Thoracic aorta (tissue), 2 donors: ENCODE measurements around the gene SLC25A10. TPM values are rescaled to one million over a fixed set of nuclear protein-coding genes. Genes with fewer than 3 reads are reported as not detected.

Experiments used
- ATAC-seq: fragments of 150-250 bp; one replicate; pipeline ENCODE4 v1.8.0; 2017; ENCODE audit warnings: low read depth; ENCODE audit not compliant: insufficient number of reproducible peaks, low FRiP score
- DNase-seq: peaks from one replicate; pipeline ENCODE4 v3.0.0-alpha.2; 2020; ENCODE audit warnings: low spot score
- H3K27ac ChIP-seq, 2 donors: fragments of 200-600 bp; sonication (generic); 1 replicate in 1 of 2; 2 replicates in 1 of 2; pipeline ENCODE4 v1.5.1; 2016; ENCODE audit warnings: mild to moderate bottlenecking in 2 of 2, moderate library complexity in 2 of 2
- H3K27me3 ChIP-seq: fragments of 200-600 bp; sonication (generic); replicated peaks from 2 replicates; pipeline ENCODE4 v1.6.0; 2016; ENCODE audit warnings: mild to moderate bottlenecking; ENCODE audit not compliant: insufficient read depth
- H3K36me3 ChIP-seq: fragments of 200-600 bp; sonication (generic); one replicate; pipeline ENCODE4 v1.5.1; 2016
- H3K4me1 ChIP-seq, 2 donors: fragments of 200-600 bp; sonication (generic); 1 replicate in 1 of 2; 2 replicates in 1 of 2; pipeline versions ENCODE4 v1.5.1 to v1.6.0; 2016; ENCODE audit warnings: low read depth in 2 of 2, mild to moderate bottlenecking in 1 of 2; ENCODE audit not compliant: control insufficient read depth in 1 of 2
- H3K4me3 ChIP-seq: fragments of 200-600 bp; sonication (generic); 2 replicates; pipeline ENCODE4 v1.5.1; 2016; ENCODE audit warnings: mild to moderate bottlenecking
- H3K9me3 ChIP-seq: fragments of 200-600 bp; sonication (generic); 2 replicates; pipeline ENCODE4 v1.5.1; 2016
- CTCF ChIP-seq: fragments of 200-600 bp; sonication (generic); IDR thresholded peaks from one replicate; pipeline ENCODE4 v1.5.1; 2019; ENCODE audit warnings: antibody characterized with exemption
- total RNA-seq, 2 donors: library from RNA; depleted of rRNA; stranded (reverse); fragments of >200 nt; gene quantifications; one replicate each; pipeline versions ENCODE4 v1.1.0 to v1.2.3, GENCODE V29; 2016

Gene SLC25A10
- total RNA-seq, 2 donors from 2014 or later = 2.2 to 4.7 TPM

- ATAC-seq (no peak), DNase-seq (no peak)
- H3K27me3 ChIP-seq = no peaks in the 10 kb centered on the region
Observed at GRCh38 chr17:81719410-81720266, 7.6 kb downstream of the SLC25A10 start.

GRCh38 chr17:81720267-81721071 is 8.4 kb downstream of the SLC25A10 start:
- H3K9me3 ChIP-seq = no peaks in the 10 kb centered on the region
- TF ChIP-seq CTCF = no peak
- no peak overlapping the region for H3K27ac ChIP-seq
- H3K36me3 ChIP-seq = no peaks in the 10 kb centered on the region
- DNase-seq = no peak
- no peak for ATAC-seq
- no peaks in the 10 kb centered on the region for H3K27me3 ChIP-seq
- H3K4me3 ChIP-seq = no peak overlapping the region
- H3K4me1 ChIP-seq = peaks cover 0 to 10% of the 10 kb centered on the region in 2 donors

More at GRCh38 chr17:81719410-81720266, 7.6 kb downstream of the SLC25A10 start:
- Histone ChIP-seq H3K9me3 (no peaks in the 10 kb centered on the region), H3K4me1 (peaks cover 0 to 10% of the 10 kb centered on the region in 2 donors), H3K27ac (no peak overlapping the region), H3K36me3 (no peaks in the 10 kb centered on the region), H3K4me3 (no peak overlapping the region)
- TF ChIP-seq CTCF = no peak

- H3K4me1 ChIP-seq = peaks cover 0 to 10% of the 10 kb centered on the region in 2 donors
- H3K36me3 ChIP-seq = no peaks in the 10 kb centered on the region
- H3K4me3 ChIP-seq = no peak overlapping the region
- no peak for ATAC-seq
- no peak for DNase-seq
- H3K9me3 ChIP-seq = no peaks in the 10 kb centered on the region
- no peak overlapping the region for H3K27ac ChIP-seq
- TF ChIP-seq CTCF = no peak
- no peaks in the 10 kb centered on the region for H3K27me3 ChIP-seq
Observed at GRCh38 chr17:81722184-81723120, 10.4 kb downstream of the SLC25A10 start.

GRCh38 chr17:81723651-81724209 is 11.6 kb downstream of the SLC25A10 start:
- DNase-seq (no peak), ATAC-seq (no peak)
- H3K9me3 ChIP-seq = no peaks in the 10 kb centered on the region
- H3K27ac ChIP-seq = no peak overlapping the region
- H3K4me3 ChIP-seq = no peak overlapping the region
- no peaks in the 10 kb centered on the region for H3K36me3 ChIP-seq
- TF ChIP-seq CTCF = no peak
- no peaks in the 10 kb centered on the region for H3K27me3 ChIP-seq
- peaks cover 0 to 10% of the 10 kb centered on the region in 2 donors for H3K4me1 ChIP-seq
